Naive thymus-derived CD4-positive, alpha-beta T cell (primary cell): Measurements from ENCODE around the gene SLC12A8. TPM values are rescaled to one million over a fixed set of nuclear protein-coding genes. Genes with fewer than 3 reads are reported as not detected.
A peak's percentile ranks its signal among the peaks of the same experiment; 100 is the strongest.

Experiments
- ATAC-seq: fragments of 150-1000 bp; cut with Tn5 transposase; 2 replicates; pipeline ENCODE4 v1.10.0; 2021; ENCODE audit warnings: mild to moderate bottlenecking, moderate library complexity
- CTCF ChIA-PET: fragments of 350-600 bp; sonication (Branson Sonifier 250); formaldehyde crosslinking; loops from one replicate; lab custom pipeline; 2021; ENCODE audit warnings: antibody characterized with exemption; lab: Charles Lee
- POLR2A ChIA-PET: fragments of 350-600 bp; sonication (Branson Sonifier 250); formaldehyde crosslinking; loops from one replicate; lab custom pipeline; 2021; ENCODE audit warnings: antibody characterized with exemption, inconsistent platforms; lab: Charles Lee
- DNase-seq, 9 donors: peaks; one replicate each; pipeline versions ENCODE4 v3.0.0 to v3.0.0-alpha.2; 2020 to 2022; ENCODE audit warnings: mixed read lengths in 1 of 9
- H3K27ac ChIP-seq: one replicate; pipeline ENCODE4 v1.7.0; 2013; ENCODE audit warnings: mild to moderate bottlenecking, low read depth, low read length, moderate library complexity
- H3K27me3 ChIP-seq, 2 donors: one replicate each; pipeline ENCODE4 v1.7.0; 2013; ENCODE audit warnings: low read length in 2 of 2, mild to moderate bottlenecking in 2 of 2, moderate library complexity in 2 of 2; ENCODE audit not compliant: control insufficient read depth in 2 of 2, insufficient read depth in 2 of 2
- H3K36me3 ChIP-seq, 3 experiments: 1 replicate in 2 of 3; 2 replicates in 1 of 3; pipeline ENCODE4 v1.7.0; 2013; ENCODE audit warnings: low read length in 3 of 3, mild to moderate bottlenecking in 3 of 3, moderate library complexity in 1 of 3; ENCODE audit not compliant: insufficient read depth in 3 of 3, control insufficient read depth in 2 of 3
- H3K4me1 ChIP-seq, 2 donors: one replicate each; pipeline ENCODE4 v1.7.0; 2013; ENCODE audit warnings: low read length in 2 of 2, mild to moderate bottlenecking in 2 of 2, moderate library complexity in 1 of 2; ENCODE audit not compliant: control insufficient read depth in 2 of 2, insufficient read depth in 2 of 2
- H3K4me3 ChIP-seq: 2 replicates; pipeline ENCODE4 v1.7.0; 2013; ENCODE audit warnings: mild to moderate bottlenecking, low read length
- H3K9me3 ChIP-seq, 3 experiments: 1 replicate in 2 of 3; 2 replicates in 1 of 3; pipeline ENCODE4 v1.7.0; 2013; ENCODE audit warnings: low read length in 3 of 3; ENCODE audit not compliant: control insufficient read depth in 2 of 3
- H3K27ac Mint-ChIP-seq, 9 donors: one replicate each; pipeline ENCODE4 v1.8.0; 2020 to 2022; ENCODE audit warnings: mixed read lengths in 9 of 9, mild to moderate bottlenecking in 8 of 9, moderate library complexity in 5 of 9, inconsistent platforms in 2 of 9
- H3K27me3 Mint-ChIP-seq, 5 donors: one replicate each; pipeline ENCODE4 v1.8.0; 2021 to 2022; ENCODE audit warnings: mixed read lengths in 5 of 5, mild to moderate bottlenecking in 1 of 5
- H3K36me3 Mint-ChIP-seq, 5 donors: one replicate each; pipeline ENCODE4 v1.8.0; 2020 to 2022; ENCODE audit warnings: mixed read lengths in 5 of 5, mild to moderate bottlenecking in 3 of 5, inconsistent platforms in 1 of 5
- H3K4me1 Mint-ChIP-seq, 7 donors: one replicate each; pipeline ENCODE4 v1.8.0; 2020 to 2022; ENCODE audit warnings: mixed read lengths in 7 of 7, mild to moderate bottlenecking in 3 of 7, inconsistent platforms in 1 of 7
- H3K4me3 Mint-ChIP-seq, 10 donors: one replicate each; pipeline ENCODE4 v1.8.0; 2020 to 2022; ENCODE audit warnings: mild to moderate bottlenecking in 10 of 10, mixed read lengths in 10 of 10, moderate library complexity in 6 of 10, inconsistent platforms in 2 of 10
- H3K9me3 Mint-ChIP-seq, 11 donors: one replicate each; pipeline ENCODE4 v1.8.0; 2020 to 2022; ENCODE audit warnings: mixed read lengths in 11 of 11, mild to moderate bottlenecking in 4 of 11, inconsistent platforms in 1 of 11, moderate library complexity in 1 of 11
- intact Hi-C, 2 donors: fragments of 100-400 bp; cut with micrococcal nuclease; formaldehyde crosslinking; loops; one replicate each; pipeline ENCODE4 v1.15.1; 2023
- polyA plus RNA-seq, 2 donors: library from polyadenylated mRNA; unstranded; fragments of 300-500 nt; fragmentation: Illumina TruSeq; gene quantifications; one replicate each; pipeline ENCODE4 v1.2.3, GENCODE V29; 2021
- total RNA-seq, 6 experiments: library from RNA in 5 of 6; stranded (reverse) in 5 of 6; gene quantifications; 1 replicate in 5 of 6; 2 replicates in 1 of 6; pipeline ENCODE4 v1.2.3 and lab custom pipeline; 2021 to 2026

The SLC12A8 gene
- total and polyA plus RNA-seq, 7 experiments from 2014 or later: 0.12 to 1.1 (median 0.66) TPM; not detected in 1

DNA sequence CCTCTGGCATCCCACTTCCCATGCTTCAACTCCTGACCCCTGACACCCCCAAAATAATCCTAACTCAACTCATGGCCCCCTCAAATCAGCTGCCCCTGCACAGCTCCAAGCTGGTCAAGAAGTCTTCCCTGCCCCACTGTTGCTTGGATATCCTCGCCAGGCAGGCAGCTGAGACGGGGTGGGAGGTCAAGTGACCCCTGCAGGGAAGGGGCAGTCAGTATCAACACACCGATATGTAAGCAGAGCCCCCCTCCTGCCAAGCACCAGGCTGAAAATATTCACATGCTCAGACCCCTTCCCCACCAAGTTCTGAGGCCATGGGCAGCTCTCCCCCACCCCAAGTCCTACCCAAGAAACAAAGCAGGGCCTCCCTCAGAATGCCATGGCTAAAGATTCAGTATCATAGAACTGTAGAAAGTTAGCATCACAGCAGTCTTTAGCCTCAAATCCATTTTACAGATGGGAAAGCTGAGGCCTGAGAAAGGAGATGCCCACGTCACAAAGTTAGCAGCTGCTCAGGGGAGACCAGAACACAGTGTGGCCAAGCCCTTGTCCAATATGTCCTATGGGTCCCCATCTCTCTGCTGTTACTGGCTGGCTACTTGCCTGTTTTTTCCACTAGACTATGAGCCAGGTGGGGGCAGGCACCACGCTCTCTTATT lies 67.8 kb downstream of the SLC12A8 start:
- H3K4me1 Mint-ChIP-seq: peaks cover 20 to 61% (median 42%) of the 10 kb centered on the region in 7 donors
- peaks cover 0 to 38% (median 0%) of the 10 kb centered on the region in 5 donors for H3K27me3 Mint-ChIP-seq
- Histone ChIP-seq H3K27ac (no peak overlapping the region), H3K4me1 (peaks cover 12 to 22% of the 10 kb centered on the region in 2 donors), H3K4me3 (no peak overlapping the region), H3K36me3 (no peaks in the 10 kb centered on the region), H3K9me3 (no peaks in the 10 kb centered on the region), H3K27me3 (no peaks in the 10 kb centered on the region)
- H3K27ac Mint-ChIP-seq: peak overlapping the region in 2 of 9 donors; percentile 65 to 77
- POLR2A ChIA-PET: no interaction called here
- no peaks in the 10 kb centered on the region for H3K9me3 Mint-ChIP-seq
- H3K4me3 Mint-ChIP-seq: no peak overlapping the region
- peaks cover 0 to 14% (median 0%) of the 10 kb centered on the region in 5 donors for H3K36me3 Mint-ChIP-seq
- intact Hi-C loops: loop anchor here (5.0 to 10.0 kb wide), 4 partner anchors 238 to 380 kb away; no protein-coding TSS in a partner anchor
- DNase-seq (no peak), ATAC-seq (no peak)
- CTCF ChIA-PET: no interaction called here

DNA sequence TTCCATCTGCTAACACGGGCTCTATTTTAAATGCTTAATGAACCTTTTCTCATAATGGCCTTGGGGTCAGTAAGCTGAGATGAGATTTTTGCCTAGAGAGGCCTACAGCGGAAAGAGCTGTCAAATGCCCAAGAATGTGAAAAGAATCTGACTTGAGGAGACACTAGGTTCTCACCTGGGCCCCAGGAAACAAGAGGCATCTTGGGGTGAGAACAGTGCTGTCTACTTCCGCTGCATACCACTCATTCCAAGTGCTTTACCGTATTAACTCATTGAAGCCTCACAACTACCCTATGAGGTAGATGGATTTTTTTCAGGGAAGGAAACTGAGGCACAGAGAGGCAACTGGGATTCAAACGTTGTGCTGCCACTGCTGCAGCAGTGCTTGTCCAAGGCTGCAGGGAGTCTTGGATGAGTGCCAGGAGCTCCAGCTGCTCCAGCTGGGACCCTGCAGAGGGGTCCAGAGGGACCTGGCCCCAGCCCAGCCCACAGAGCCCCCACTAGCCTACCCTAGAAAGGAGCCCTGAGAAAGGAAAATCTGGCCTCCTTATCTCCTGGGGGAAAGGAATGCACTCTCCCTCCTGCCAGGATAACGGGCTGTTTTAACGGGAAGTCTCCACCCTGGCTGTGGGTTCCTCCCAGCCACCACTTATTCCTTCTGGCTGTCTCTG lies 68.4 kb downstream of the SLC12A8 start:
- Mint-ChIP-seq H3K9me3 (no peaks in the 10 kb centered on the region), H3K36me3 (peaks cover 0 to 14% (median 0%) of the 10 kb centered on the region in 5 donors), H3K4me1 (peaks cover 20 to 65% (median 38%) of the 10 kb centered on the region in 7 donors), H3K4me3 (peak overlapping the region in 1 of 10 donors; percentile 52), H3K27me3 (peaks cover 0 to 39% (median 0%) of the 10 kb centered on the region in 5 donors), H3K27ac (peak overlapping the region in 4 of 9 donors; percentile 42 to 85 (median 76))
- Histone ChIP-seq H3K36me3 (no peaks in the 10 kb centered on the region), H3K4me3 (no peak overlapping the region), H3K9me3 (no peaks in the 10 kb centered on the region), H3K4me1 (peaks cover 12 to 22% of the 10 kb centered on the region in 2 donors), H3K27me3 (no peaks in the 10 kb centered on the region), H3K27ac (no peak overlapping the region)
- no peak for DNase-seq
- ChIA-PET CTCF (no interaction called here), POLR2A (no interaction called here)
- intact Hi-C loops: loop anchor here (2.0 to 10.0 kb wide), 5 partner anchors 231 to 379 kb away; partner anchors contain the start of gene ZNF148 (in 1 of the 2)
- no peak for ATAC-seq

DNA sequence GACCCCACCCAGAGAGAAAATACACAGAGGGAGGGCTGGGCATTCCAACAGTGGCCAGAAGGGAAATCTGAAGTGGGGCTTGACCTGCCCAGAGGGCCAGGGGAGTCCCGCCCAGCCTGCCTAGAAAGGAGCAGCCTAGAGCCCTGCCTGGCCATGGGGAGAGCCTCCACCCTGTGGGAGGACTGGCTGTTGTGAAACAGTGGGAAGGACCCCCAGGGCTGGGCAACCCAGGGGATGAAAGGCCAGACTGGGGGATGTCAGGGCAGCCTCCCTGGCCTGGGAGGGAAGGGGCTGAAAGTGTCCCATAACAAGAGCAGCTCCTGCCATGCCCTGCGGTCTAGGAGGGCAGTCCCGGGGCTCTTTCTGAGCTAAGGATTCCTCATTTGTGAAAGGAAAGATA lies 69.0 kb downstream of the SLC12A8 start:
- H3K27me3 Mint-ChIP-seq: peaks cover 0 to 40% (median 0%) of the 10 kb centered on the region in 5 donors
- Histone ChIP-seq H3K27me3 (no peaks in the 10 kb centered on the region), H3K36me3 (no peaks in the 10 kb centered on the region), H3K9me3 (no peaks in the 10 kb centered on the region), H3K4me3 (no peak overlapping the region), H3K4me1 (peaks cover 12 to 22% of the 10 kb centered on the region in 2 donors), H3K27ac (no peak overlapping the region)
- H3K9me3 Mint-ChIP-seq: no peaks in the 10 kb centered on the region
- peaks cover 20 to 68% (median 34%) of the 10 kb centered on the region in 7 donors for H3K4me1 Mint-ChIP-seq
- ChIA-PET POLR2A (interaction anchor here (1.1 to 1.2 kb wide), 2 partner anchors 10 to 91 kb away, joined by 3 read pairs; no protein-coding TSS in a partner anchor), CTCF (no interaction called here)
- intact Hi-C loops: loop anchor here (2.0 to 10.0 kb wide), 5 partner anchors 231 to 379 kb away; partner anchors contain the start of gene ZNF148 (in 1 of the 2)
- H3K27ac Mint-ChIP-seq: peak overlapping the region in 4 of 9 donors; percentile 79 to 89 (median 84)
- H3K36me3 Mint-ChIP-seq: peaks cover 0 to 14% (median 0%) of the 10 kb centered on the region in 5 donors
- ATAC-seq: no peak
- DNase-seq: no peak
- H3K4me3 Mint-ChIP-seq: no peak overlapping the region

DNA sequence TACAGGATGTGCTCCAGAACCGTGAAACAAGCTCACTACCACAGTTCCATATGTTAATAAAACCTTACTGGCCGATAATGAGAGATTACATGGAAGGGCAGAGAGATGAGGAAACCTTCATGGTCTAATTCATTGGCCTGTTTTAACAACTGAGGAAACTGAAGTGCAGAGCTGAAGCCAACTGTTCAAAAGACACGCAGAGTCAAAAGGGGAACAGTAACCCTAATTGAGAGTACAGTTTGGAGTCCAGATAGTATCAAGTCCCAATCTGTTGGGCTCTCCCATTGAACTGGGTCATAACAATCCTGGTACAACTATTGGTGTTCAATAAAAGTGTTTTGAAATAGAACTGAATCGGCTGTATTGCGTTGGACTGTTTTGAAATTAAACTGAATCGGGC lies 69.6 kb downstream of the SLC12A8 start:
- POLR2A ChIA-PET: interaction anchor here (0.7 to 1.2 kb wide), 3 partner anchors 9 to 214 kb away, joined by 3 to 4 read pairs (median 3); no protein-coding TSS in a partner anchor
- DNase-seq (no peak), ATAC-seq (no peak)
- H3K27me3 Mint-ChIP-seq: peaks cover 0 to 41% (median 0%) of the 10 kb centered on the region in 5 donors
- Histone ChIP-seq H3K27ac (no peak overlapping the region), H3K27me3 (no peaks in the 10 kb centered on the region), H3K4me3 (no peak overlapping the region), H3K36me3 (no peaks in the 10 kb centered on the region), H3K9me3 (no peaks in the 10 kb centered on the region), H3K4me1 (peaks cover 12 to 22% of the 10 kb centered on the region in 2 donors)
- H3K9me3 Mint-ChIP-seq: no peaks in the 10 kb centered on the region
- intact Hi-C loops: loop anchor here (1.0 to 10.0 kb wide), 9 partner anchors 22 to 378 kb away; partner anchors contain the start of gene ZNF148 (in 1 of the 2)
- peaks cover 0 to 14% (median 0%) of the 10 kb centered on the region in 5 donors for H3K36me3 Mint-ChIP-seq
- H3K27ac Mint-ChIP-seq: peak overlapping the region in 8 of 9 donors; percentile 62 to 93 (median 84)
- CTCF ChIA-PET: interaction anchor here (0.6 to 1.4 kb wide), 2 partner anchors 148 to 149 kb away, joined by 3 read pairs; no protein-coding TSS in a partner anchor
- H3K4me1 Mint-ChIP-seq: peaks cover 20 to 65% (median 34%) of the 10 kb centered on the region in 7 donors
- H3K4me3 Mint-ChIP-seq: peak overlapping the region; percentile 29 to 85 (median 78)

DNA sequence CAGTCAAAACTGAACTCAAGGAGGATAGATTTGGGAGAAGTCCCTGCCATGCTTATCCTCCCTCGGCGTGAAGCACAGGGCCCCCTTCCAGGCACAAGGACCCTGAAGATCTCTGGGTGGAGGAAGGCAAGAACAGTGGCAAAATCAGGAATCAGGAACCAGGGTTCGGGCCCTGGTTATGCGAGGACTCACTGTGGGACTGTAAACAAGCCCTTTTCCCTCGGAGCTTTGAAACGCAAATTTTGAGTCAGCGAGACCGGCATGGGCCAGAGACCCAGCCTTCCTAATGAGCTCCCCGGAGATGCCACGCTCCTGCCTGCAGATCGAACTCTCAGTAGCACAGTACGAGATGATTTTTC lies 70.1 kb downstream of the SLC12A8 start:
- Histone ChIP-seq H3K27me3 (no peaks in the 10 kb centered on the region), H3K36me3 (no peaks in the 10 kb centered on the region), H3K4me1 (peaks cover 12 to 22% of the 10 kb centered on the region in 2 donors), H3K4me3 (peak overlapping the region; percentile 49), H3K27ac (peak overlapping the region; percentile 51), H3K9me3 (no peaks in the 10 kb centered on the region)
- intact Hi-C loops: loop anchor here (1.0 to 10.0 kb wide), 9 partner anchors 21 to 378 kb away; partner anchors contain the start of gene ZNF148 (in 1 of the 2)
- no peaks in the 10 kb centered on the region for H3K9me3 Mint-ChIP-seq
- DNase-seq: no peak
- peaks cover 0 to 44% (median 0%) of the 10 kb centered on the region in 5 donors for H3K27me3 Mint-ChIP-seq
- ChIA-PET CTCF (interaction anchor here (1.4 kb wide), 1 partner anchor 147 kb away, joined by 3 read pairs; no protein-coding TSS in a partner anchor), POLR2A (interaction anchor here (0.7 to 1.2 kb wide), 3 partner anchors 8 to 214 kb away, joined by 3 to 4 read pairs (median 3); no protein-coding TSS in a partner anchor)
- ATAC-seq: no peak
- peaks cover 0 to 16% (median 0%) of the 10 kb centered on the region in 5 donors for H3K36me3 Mint-ChIP-seq
- H3K4me3 Mint-ChIP-seq: peak overlapping the region; percentile 70 to 85 (median 80)
- H3K4me1 Mint-ChIP-seq: peaks cover 20 to 62% (median 33%) of the 10 kb centered on the region in 7 donors
- peak overlapping the region in 8 of 9 donors; percentile 43 to 93 (median 84) for H3K27ac Mint-ChIP-seq
